ENCODE measurements around the gene CCDC70. TPM values are rescaled to one million over a fixed set of nuclear protein-coding genes. Genes with fewer than 3 reads are reported as not detected.
"Not testable (repeated sequence)": the region's sequence is repeated elsewhere in the genome, so short reads cannot be mapped to it uniquely, and the experiment has no call there.

Gene CCDC70
- total RNA-seq, 1 donor from 2014 or later = not detected

DNA sequence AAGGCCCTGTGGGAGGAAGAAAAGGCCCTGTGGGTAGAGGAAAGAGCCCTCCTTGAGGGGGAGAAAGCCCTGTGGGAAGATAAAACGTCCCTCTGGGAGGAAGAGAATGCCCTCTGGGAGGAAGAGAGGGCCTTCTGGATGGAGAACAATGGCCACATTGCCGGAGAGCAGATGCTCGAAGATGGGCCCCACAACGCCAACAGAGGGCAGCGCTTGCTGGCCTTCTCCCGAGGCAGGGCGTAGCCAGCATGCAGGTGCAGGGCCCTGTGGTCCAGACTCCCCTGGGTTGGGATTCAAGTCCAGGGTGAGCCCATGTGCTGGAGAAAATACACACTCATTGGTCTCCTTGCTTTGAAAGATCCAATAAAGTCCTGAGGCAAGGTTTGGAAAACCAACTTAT, 4.1 kb downstream of the CCDC70 start:
- no peak for DNase-seq

DNA sequence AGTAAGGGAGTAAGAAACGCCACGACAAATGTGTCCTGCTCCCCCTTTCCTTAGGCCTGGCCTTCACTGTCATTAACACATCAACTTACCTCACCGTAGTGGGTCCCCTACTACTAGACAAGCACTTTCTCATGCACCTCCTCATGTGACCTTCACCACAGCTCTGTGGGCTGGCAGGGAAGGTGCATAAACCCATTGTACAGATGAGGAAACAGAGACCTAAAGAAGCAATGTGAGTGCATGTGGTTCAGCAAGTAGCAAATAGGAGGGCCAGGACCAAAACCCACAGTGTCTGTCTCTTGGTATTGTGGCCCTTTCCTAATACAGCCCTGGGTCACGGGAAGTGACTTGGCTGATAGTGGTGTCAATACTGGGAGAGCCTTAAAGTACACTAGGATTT, 5.3 kb downstream of the CCDC70 start:
- no peak for DNase-seq

DNA sequence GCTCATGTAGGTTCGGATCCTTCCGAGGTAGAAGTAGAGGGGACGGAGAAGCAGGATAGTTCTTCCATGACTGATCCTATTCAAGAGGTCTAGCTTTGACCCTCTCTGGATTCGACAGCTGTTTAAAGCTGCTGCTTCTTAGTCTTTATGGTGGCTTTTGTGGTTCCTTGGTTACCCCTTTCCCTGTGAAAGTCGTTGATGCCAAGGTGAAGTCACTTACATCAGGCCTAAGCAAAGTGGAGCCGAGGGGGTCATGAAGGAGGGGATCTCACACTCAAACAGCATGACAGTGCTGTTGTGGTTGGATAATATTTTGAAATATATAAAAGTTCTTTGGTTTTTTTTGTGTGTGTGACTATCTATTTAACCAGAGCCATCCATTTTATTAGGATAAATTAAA, 8.1 kb downstream of the CCDC70 start:
- no peak for DNase-seq

DNA sequence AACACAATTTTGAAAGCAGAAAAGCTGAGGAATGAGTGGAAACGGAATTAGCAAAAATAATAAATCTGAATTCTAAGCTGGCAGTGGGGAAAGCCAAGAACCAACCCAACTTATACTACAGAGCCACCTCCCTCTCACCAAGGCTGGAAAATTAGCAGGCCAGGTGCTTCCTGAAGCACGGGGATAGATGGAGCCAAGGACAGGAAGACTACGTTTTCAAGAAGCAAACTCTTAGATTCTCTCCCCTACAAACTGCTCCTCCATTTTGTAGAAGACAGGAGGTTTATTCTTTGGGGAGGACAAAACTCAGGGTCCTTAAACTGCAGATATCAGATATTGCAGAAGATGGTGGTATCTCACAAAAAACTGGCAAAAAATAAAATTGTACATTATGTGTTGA, 8.8 kb downstream of the CCDC70 start:
- DNase-seq = no peak

DNA sequence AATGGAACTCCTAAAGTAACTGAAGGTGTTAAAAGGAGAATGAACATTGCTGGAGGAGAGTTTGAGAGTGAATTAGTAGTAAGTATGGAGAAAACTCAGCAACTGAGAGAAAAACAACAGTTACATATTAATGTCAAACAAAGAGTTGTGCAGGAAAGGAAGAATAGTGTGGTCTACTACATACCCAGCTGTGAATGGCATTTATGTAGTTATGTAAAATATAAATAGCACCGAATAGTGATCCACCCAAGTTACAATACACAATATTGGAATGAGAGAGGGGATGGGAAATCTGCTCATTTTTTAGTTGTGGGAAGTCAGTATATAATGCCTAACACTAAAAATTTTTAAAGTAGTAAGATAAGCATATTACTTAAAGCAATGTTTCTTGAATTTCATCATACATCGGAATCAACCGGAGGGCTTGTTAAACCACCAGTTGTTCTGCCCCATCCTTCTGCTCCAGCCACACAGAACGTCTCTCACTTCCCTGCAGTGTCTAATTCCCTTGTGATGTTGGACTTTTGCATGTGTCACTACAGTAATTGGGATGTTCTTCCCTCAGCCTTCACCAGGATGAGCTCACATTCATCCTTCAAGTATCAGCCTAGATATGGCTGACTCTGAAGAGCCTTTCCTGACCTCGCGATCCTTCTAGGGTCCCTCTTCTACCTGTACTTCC, 11.5 kb downstream of the CCDC70 start:
- DNase-seq = no peak

DNA sequence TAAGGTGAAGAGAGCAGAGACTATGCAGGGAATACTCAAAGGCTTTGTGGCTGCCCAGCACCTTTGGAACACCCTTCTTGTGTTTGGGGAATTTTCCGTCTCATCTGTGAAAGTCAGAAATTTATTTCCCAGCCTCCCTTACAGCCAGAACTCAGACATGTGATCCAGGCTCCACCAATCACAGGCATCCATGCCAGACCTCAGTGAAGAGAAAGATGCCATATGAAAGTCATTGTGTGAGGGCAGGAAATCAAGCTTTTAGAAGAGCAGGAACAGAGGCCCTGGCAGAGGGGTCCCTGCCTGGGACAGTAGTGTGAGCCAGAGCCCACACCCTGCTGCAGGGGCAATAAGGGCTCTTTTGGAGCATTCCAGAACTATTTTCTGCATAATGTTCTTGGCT, 12.1 kb downstream of the CCDC70 start:
- peak; percentile 6 for DNase-seq

DNA sequence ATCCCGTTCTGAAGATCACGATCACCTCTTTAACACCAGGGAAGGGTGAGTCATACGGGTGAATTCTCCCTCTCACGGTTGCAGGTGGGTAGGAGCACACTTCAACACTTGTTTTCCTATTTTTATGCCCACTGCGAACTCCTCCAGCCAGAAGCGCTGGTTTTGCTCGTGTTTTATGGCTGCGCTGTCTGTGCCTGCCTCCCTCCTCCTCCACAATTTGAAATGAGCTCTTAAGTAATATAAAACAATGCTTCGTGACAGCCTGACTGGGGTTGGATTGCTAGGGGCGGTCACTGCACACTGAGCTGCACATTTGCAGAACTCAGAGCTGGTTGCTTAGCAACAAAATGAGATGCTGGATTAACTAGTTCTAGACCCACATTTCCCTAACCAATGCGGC, 12.9 kb downstream of the CCDC70 start:
- peak; percentile 1 for DNase-seq

DNA sequence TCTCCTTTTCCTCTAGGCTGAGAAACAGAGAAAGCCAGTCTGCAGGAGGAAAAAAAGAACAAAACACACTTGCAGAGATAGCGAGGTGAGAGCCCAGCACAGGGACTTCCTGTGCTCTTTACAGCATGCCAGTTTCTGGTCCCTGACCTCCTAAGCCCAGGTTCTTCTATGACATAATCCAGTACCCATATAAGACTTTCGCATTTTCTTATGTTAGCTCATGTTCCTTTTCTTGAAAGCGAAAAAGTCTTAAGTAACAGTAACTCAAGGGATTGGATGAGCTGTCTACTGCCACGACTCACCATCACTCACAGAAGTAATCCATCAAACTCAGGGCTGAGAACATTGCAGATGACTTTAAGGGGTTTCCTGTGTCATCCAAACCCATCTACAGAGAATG, 17.4 kb downstream of the CCDC70 start:
- DNase-seq = no peak

DNA sequence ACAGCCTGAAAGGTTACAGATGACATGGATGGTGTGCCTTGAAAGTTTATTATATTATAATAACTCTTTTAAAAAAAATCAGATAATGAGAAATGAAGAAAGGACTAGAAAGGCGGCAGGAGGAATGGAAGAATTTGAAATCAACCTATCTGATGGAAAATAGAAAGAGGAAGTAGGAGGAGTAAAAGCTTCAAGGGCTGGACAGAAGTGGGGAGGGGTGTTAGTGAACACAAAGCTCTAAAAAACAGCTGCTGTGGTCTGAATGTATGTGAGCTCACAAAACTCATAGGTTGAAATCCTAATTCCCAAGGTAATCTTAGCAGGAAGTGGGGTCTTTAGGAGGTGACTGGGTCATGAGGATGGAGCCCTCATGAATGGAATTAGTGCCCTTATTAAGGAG, 19.5 kb downstream of the CCDC70 start:
- no peak for DNase-seq

DNA sequence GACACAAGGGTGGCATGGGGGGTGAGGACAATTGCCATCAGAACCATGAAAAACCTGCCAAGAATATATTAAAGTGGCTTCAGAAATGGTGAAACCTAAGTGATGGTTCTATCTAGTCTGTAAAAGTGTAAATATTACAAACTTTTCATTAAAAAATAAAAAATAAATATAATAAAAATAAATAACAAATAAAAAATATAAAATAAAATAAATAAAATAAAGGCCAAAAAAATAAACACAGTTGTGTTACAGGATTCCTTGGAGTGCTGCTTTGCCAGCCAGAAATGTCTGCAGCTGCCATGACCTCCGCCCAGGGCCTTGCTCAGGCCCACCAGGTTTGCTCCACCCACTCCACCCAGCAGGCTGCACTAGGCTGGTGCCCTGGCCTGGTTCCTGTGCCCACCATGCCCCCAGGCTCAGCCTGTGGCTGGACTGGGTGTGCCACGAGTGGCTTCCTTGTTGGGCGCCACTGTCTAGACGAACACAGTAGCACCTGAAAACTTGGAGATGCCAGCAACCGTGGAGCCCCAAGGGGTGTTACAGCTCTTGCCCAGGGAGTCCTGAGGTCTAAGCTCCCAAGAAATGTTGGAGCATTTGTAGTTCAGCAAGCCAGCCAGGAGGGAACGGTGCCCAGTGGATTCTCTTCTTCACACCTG, 20.9 kb downstream of the CCDC70 start:
- no peak for DNase-seq

DNA sequence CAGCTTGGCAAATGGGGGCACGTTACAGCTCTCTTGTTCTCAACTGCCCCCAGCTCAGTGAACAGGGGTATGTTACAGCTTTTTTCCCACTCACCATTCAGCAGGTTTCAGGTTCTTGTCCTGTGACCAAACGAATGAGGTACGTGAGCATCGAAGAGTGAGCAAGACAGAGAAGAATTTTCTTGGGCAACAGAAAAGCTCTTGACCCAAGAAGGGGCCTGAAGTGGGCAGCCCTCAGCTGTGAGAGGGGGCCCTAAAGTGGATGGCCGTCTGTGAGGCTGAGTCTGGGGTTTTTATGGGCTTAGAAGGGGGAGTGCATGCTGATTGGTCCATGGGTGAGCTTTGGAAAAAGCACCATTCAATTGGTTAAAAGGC, 21.4 kb downstream of the CCDC70 start:
- no peak for DNase-seq

DNA sequence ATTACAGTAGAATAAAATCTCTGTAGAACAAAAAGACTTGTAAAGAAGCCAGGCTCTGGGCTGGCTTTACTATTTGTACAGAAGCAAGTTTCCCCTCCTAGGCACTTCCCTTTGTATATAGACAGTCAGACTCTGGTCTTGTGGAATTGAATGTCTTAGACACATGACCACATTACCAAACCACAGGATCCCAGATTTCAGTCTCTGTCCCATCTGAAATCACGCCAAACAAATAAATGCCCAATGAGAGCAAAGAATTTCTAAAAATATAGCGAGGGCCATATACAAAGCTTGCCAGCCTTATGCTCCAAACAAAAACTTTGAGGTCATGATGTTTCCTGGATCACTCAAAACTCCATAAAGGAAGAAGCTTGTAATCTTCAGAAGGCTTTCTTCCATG, 23.9 kb downstream of the CCDC70 start:
- no peak for DNase-seq

DNA sequence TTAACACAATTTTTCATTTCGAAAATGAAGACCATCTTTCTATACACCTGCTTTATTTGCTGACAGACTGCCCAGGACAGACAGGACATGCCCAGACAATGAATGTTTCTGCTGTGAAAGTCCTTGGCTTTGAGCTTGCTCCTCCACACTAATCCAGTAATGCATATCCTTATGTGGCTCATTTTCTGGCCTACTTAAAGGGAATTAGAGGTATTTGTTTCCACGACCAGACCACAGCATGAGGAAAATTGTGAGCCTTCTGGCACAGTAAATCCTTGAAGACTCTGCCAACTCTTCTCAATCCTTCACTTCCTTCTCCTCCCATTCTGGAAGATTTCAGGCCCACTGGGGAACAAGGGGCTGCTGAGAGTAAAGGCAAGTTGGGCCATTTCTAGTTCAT, 25.7 kb downstream of the CCDC70 start:
- DNase-seq = no peak

DNA sequence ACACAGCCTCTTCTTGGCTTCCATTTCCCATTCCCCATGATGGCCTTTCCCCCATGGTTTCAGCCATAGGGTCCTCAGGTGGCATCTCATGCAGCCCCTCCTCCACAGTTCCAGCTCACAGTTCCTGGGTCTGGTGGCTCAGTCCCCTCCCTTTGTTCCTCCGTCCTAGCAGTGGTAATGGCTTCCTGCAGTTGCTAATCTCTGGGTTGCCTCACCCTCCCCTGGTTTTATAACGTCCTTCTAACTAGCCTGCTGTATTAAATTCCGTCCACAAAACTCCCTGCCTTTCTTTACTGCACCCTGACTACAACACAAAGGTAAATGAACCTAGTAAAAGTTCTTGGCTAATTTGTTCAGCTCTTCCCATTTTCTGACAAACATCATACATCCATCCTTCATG, 30.9 kb downstream of the CCDC70 start:
- DNase-seq = no peak

DNA sequence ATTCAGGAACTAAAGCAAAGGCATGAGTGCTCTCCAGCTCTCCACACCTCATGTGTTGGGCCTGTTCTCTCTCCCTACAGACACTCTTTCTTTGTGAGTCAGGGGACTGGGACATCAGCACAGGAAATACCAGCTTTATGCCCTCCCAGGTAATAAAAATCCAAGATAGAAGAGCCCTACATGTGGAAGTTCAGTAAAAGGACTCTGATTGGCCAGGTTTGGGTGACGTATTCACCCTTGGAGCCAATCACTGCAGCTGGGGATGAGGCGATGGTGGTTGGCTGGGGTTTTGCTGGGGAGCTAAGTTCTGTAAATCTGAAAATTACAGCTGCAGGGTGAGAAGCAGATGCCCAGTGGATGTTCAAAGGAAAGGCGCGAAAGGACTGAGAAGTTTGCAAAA, 32.5 kb downstream of the CCDC70 start:
- DNase-seq = no peak

DNA sequence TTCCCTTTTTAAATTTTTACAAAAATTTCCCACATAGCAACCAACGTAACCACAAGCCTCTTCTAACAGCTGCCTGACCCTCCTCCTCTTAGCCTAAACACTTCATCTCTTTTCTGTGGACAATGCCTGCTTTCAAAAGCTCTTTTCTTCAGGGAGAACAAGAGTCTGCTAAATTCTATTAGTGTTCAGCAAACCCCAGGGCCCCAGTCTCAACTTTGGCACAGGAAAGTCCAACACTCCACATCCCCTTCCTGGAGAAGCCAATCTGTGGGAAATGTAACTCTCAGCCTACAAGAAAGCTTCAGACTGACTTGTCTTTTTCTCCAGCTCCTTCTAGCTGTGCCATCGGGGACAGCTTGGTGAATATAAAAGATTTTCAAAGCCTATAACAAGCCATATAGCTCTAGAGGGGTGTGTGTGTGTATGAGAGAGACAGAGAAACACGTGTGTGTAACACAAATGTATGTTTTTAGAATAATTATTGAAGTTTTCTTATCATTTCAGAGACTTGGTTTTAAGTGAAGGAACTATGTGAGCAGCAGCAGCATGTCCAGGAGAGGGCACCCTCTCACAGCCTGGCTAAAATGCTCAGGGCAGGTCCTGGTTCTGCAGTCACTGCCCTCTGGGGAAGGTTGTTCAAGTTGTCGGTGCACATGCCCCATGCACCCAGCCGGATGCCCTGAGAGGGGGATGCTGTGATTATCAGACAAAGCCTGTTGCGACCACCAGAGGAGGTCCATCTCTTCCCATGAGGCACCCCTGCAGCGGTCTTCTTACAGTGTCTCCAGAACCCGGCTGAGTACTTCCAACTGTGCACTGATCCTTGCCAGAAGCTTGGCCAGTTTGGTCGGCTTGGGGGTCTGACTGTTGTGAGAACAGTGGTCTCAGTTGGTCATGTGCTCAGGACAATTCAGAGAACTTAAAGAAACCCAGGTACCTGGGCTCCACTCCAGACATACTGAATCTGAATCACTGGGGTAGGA, 34.4 kb downstream of the CCDC70 start:
- DNase-seq = no peak

DNA sequence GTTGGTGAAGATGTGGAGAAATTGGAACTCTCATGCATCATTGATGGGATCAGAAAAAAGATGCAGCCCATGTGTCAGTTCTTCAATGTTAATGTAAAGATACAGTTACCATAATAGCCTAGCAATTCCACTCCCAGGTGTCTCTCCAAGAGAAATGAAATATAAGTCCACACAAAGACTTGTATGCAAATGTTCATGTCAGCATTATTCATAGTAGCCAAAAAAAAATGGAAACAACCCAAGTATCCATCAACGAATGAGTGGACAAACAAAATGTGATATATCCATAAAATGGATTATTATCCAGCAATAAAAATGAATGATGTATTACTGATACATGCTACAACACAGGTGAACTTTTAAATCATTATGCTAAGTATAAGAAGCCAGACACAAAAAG, 38.7 kb downstream of the CCDC70 start:
- DNase-seq = no peak

DNA sequence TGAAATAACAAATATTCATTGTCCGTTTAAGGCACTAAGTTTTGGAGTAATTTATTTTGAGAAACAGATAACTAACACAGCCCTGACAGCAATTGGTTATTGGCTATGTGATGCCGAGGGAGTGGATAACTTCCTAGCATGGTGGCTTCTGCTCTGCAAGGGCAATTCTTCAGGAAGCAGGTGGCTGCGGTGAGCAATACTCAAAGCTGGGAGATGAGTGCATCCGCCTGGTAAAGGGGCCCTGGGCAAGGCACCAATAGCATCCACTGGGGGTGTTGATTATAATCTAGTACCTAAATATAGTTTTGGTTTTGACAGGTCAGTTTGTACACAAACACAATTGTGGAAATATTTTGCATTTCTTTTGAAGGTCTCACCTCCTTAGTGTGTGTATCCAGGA, 41.0 kb downstream of the CCDC70 start:
- DNase-seq = no peak

DNA sequence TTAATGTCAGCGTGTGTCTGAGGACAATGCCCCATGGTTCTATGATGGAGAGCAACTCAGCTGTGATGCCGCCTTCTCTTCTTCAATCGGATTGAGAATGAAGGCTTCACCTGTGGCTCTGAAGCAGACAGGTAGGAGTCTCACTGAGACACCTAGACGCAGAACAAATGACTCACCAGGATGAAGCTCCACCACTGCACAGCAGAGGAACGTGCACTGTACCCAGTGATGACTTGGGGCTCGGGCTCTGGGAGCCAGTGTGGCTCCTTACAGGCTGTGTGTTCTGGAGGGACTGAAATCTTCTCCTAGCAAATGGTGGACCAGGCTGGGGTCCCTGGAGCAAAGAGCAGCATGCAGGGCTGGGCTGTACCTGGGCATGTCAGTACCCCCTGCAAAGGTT, 44.0 kb downstream of the CCDC70 start:
- no peak for DNase-seq

DNA sequence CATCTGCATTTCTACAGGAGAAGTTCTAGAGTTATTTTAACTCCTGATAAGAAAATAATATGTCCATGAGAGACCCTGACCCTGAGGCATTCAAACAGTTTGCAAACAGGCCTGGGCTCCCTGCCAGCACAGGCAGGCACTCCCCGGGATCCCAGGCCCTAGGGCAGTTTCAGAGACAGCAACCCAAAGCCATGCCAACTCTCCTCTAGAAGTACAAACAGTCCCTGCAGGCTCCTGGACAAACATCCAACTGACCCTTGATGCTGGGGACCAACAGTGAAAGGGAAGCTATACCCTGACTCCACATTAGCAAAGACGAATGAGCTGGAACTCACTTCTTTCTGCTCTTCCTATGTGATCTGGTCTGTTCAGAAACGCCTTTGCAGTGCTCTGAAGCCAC, 44.8 kb downstream of the CCDC70 start:
- no peak for DNase-seq

DNA sequence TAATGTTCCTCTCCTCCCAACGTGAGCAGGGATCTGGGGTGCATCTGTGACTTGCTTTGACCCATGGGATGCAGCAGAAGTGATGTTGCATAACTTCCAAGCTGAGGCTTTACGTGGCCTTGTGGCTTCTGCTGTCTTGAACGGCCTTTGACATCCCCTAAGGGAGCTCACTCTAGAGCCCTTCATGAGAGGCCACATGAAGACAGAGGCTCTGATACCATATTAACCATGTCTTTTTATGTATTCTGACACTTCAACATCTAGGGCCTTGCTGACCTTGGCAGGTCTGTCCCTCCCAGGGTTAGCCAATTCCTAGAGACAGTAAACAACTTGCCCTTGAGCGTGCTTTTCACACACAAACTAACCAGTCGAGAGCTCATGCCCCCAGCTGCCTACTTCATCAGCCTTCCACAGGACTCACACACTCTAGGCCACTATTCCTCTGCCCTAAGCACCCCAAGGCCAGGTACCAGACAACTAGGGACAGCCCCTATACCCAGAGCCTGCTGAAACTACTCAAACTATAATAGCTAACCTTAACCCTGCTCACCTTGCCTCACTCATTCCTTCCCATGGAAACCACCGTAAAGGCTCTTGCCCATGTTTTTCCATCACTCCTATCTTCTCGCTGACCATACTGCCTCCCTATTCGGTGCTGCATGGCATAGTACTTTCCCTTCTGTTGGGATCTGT, 45.4 kb downstream of the CCDC70 start:
- DNase-seq = no peak

DNA sequence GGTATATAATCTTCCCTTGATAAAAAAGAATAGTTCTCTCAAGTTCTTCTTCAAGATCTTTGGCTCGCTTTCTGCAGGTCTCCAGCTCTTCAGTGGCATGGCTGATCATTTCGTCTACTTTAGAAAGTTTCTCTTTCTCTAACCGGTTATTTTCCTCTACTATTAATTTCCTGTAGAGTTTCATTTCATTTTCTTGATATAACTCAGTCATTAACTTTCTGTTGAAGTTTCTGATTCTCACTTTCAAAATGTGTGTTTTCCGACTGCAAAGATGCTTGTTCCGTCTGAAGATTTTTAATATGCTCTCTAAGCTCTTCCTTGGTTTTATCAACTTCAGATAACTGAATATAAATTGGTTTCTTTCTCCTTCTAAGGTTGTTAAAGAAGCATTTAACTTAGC, 47.5 kb downstream of the CCDC70 start:
- not testable (repeated sequence) for DNase-seq

DNA sequence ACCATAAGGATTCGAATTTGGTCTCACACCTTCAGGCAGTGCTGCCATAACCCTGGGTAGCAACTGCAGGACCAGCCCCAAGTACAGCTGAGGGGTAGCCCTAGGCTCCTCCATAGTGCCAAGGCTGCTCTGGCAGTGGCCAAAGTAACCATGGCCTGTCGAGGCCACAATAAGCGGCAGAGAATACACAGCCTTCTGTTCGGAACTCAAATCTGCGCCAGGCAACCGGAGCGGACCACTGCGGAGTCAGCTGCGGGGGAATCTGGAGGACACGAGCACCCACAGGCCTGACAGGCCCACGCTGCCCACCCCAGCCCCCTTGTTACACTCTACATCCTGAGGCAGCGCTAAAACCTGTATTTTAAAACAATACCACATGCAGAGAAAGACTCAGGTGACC, 48.7 kb downstream of the CCDC70 start:
- no peak for DNase-seq

Measured in skin of body (tissue), 2 donors.